Small intestine (tissue), 7 donors: ENCODE results near the gene CSNK1G2. TPM values are rescaled to one million over a fixed set of nuclear protein-coding genes. Genes with fewer than 3 reads are reported as not detected.

Experiments
- DNase-seq, 2 donors: peaks; one replicate each; pipeline versions ENCODE4 v3.0.0 to v3.0.0-alpha.2; 2013
- FAIRE-seq: peaks from 2 replicates; lab custom pipeline; 2012; peaks lifted over from hg19 to GRCh38; lab: Jason Lieb, UNC
- H3K27ac ChIP-seq, 3 donors: one replicate each; pipeline ENCODE4 v1.5.1; 2013; ENCODE audit warnings: low read length in 2 of 3, mild to moderate bottlenecking in 2 of 3, control low read depth in 1 of 3, inconsistent platforms in 1 of 3, low read depth in 1 of 3, moderate library complexity in 1 of 3
- H3K27me3 ChIP-seq, 3 donors: one replicate each; pipeline ENCODE4 v1.6.1; 2013; ENCODE audit warnings: low read length in 3 of 3, inconsistent platforms in 1 of 3; ENCODE audit not compliant: control insufficient read depth in 3 of 3, insufficient read depth in 3 of 3
- H3K36me3 ChIP-seq, 3 donors: one replicate each; pipeline ENCODE4 v1.6.1; 2013; ENCODE audit warnings: low read length in 3 of 3, inconsistent platforms in 1 of 3, low read depth in 1 of 3, mild to moderate bottlenecking in 1 of 3, moderate library complexity in 1 of 3; ENCODE audit not compliant: control insufficient read depth in 3 of 3, insufficient read depth in 2 of 3
- H3K4me1 ChIP-seq, 3 donors: one replicate each; pipeline ENCODE4 v1.6.1; 2013; ENCODE audit warnings: low read length in 2 of 3, inconsistent platforms in 1 of 3, low read depth in 1 of 3, mild to moderate bottlenecking in 1 of 3, moderate library complexity in 1 of 3; ENCODE audit not compliant: control insufficient read depth in 3 of 3, insufficient read depth in 2 of 3
- H3K4me3 ChIP-seq, 3 donors: one replicate each; pipeline ENCODE4 v1.5.1; 2013; ENCODE audit warnings: low read length in 3 of 3, control low read depth in 1 of 3, inconsistent platforms in 1 of 3, low read depth in 1 of 3, mild to moderate bottlenecking in 1 of 3, moderate library complexity in 1 of 3
- H3K9me3 ChIP-seq, 2 donors: one replicate each; pipeline ENCODE4 v1.6.1; 2013; ENCODE audit warnings: low read depth in 1 of 2, low read length in 1 of 2; ENCODE audit not compliant: control insufficient read depth in 2 of 2, insufficient read depth in 1 of 2
- WGBS, 3 donors: extraction: QIAGEN DNeasy Blood & Tissue Kit; methylation state at CpG; one replicate each; pipeline ENCODE4 v1.1.7; 2013; 5-methylcytosine and 5-hydroxymethylcytosine counted together
- polyA plus RNA-seq, 4 donors: library from polyadenylated mRNA; stranded (reverse) in 3 of 4; unstranded in 1 of 4; fragments of 200-250 nt in 3 of 4; fragments of 120-200 nt in 1 of 4; gene quantifications; one replicate each; pipeline versions ENCODE4 v1.2.1 to v1.2.3, GENCODE V29; 2013
- donor health status: healthy with polysubstance abuse.
- donor health status: control.
- donor health status: control.
- donor health status: Bipolar disorder and iron deficiency.
- donor health status: healthy.

The CSNK1G2 gene
- polyA plus RNA-seq, 4 donors = 31.3 to 52.8 (median 42.0) TPM

DNA sequence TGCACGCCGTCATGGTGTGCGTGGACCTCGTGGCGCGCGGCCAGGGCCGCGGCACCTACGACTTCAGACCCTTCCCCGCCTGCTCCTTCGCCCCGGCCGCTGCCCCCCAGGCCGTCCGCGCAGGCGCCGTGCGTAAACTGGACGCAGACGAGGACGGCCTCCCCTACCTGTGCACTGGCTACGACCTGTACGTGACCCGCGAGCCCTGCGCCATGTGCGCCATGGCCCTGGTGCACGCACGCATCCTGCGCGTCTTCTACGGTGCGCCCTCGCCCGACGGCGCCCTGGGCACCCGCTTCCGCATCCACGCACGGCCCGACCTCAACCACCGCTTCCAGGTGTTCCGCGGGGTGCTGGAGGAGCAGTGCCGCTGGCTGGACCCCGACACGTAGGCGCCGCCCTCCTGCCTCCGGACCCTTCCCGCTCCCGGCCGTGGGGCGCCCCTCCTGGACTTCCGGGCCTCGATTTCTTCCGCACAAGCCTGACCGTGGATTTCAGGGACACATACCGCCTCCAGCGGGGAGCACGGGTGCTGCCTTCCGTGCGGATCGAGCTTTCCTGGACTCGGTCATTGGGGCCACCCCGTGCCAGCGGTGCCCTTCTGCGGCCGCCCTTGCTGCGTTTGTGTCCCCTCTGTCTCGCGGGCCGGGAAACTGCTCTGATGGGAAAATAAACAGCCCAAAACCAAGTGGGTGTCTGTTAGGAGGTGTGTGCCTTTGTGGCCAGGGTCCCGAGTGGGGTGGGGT is 28.0 kb upstream of the CSNK1G2 start:
- no peak for FAIRE-seq
- Histone ChIP-seq H3K4me1 (peaks cover 3% of the 10 kb centered on the region in 3 donors), H3K36me3 (peaks cover 3 to 75% (median 9%) of the 10 kb centered on the region in 3 donors), H3K27me3 (no peaks in the 10 kb centered on the region), H3K27ac (no peak overlapping the region), H3K4me3 (no peak overlapping the region), H3K9me3 (peaks cover 0 to 4% of the 10 kb centered on the region in 2 donors)
- DNase-seq = no peak
- WGBS, 3 donors = 97 to 98% (median 98%) methylated on average over 75 to 77 of the region's 77 CpGs

DNA sequence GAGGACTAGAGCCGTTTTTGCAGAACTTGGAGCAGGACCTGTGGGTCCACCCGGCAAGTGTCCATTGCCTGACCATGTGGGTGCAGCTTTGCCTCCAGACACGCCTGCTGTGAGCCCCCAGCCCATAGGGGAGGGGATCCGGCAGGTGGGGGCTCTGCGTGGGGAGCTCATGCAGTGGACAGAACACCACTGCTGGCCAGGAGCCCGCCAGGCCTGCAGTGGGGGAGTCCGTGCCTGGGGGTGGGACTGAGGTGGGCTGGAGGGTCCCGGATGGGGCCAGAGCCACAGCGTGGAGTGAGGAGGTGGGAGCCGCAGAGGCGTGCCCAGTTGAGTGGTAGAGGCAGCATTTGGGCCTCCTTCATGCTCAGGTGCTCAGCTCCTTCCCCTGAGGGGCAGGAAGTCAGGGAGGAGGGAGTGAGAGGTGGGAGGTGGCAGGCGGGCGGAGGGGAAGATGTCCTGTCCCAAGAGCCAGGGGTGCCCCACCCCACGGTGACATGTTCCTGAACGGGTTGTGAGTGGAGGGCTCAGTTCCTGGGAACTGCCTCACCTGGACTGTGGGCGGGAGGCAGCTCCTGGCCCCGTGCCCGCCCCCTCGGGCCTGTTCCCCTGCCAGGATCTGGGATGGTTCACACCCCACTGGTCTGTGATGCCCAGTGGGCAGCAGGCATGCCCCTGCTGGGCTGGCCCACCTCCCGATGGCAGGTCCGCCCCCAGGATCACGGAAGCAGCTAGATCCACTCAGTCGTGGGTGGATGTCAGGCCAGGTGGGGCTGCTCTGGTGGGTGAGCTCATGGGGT is 27.0 kb upstream of the CSNK1G2 start:
- Histone ChIP-seq H3K9me3 (peaks cover 0 to 4% of the 10 kb centered on the region in 2 donors), H3K27ac (no peak overlapping the region), H3K4me3 (no peak overlapping the region), H3K4me1 (peaks cover 0 to 3% (median 2%) of the 10 kb centered on the region in 3 donors), H3K36me3 (peaks cover 3 to 77% (median 9%) of the 10 kb centered on the region in 3 donors), H3K27me3 (no peaks in the 10 kb centered on the region)
- FAIRE-seq (no peak), DNase-seq (no peak)
- WGBS, 3 donors = 80 to 87% (median 84%) methylated on average over 20 to 23 of the region's 23 CpGs

DNA sequence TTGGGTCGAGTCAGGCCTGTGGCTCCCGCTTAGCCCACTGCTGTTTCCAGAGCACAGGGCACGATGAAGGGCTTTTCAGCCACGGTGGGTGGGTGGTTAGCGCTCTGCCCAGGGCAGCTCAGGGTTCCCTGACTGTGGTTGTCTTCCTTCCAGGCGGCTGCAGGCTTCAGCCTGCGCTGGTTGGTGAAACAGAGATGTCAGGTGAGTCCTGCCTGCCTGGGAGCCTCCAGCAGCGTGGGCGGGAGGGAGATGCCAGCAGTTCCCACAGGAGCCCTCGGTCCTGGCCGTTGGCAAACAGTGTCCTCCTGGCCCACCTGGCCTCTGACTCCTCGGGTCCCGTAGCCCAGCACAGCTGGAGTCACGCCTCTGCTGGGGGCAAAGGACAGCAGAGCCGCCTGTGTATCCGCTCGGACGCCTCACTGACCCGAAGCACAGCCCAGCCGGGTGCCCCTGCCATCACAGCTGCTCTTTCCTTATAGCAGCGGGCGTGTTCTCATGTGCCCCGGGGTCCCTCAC is 26.1 kb upstream of the CSNK1G2 start:
- no peaks in the 10 kb centered on the region for H3K4me1 ChIP-seq
- H3K36me3 ChIP-seq = peaks cover 3 to 75% (median 9%) of the 10 kb centered on the region in 3 donors
- no peak overlapping the region for H3K27ac ChIP-seq
- no peak overlapping the region for H3K4me3 ChIP-seq
- WGBS, 3 donors = 79 to 91% (median 84%) methylated on average over 22 to 23 of the region's 23 CpGs
- no peak for DNase-seq
- no peak for FAIRE-seq
- no peaks in the 10 kb centered on the region for H3K27me3 ChIP-seq
- peaks cover 0 to 1% of the 10 kb centered on the region in 2 donors for H3K9me3 ChIP-seq

DNA sequence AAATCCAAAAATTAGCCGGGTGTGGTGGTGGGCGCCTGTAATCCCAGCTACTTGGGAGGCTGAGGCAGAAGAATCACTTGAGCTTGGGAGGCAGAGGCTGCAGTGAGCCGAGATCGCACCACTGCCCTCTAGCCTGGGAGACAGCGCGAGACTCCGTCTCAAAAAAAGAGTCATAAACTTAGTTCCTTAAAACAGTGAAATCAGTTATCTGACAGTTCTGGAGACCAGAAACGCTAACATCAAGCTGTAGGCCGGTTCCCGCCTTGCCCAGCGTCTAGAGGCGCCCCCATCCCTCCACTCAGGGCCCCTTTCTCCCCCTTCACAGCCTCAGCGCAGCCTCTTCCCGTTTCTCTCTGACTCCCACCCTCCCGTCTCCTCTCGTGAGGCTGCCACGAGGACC is 23.8 kb upstream of the CSNK1G2 start:
- Histone ChIP-seq H3K36me3 (peaks cover 3 to 86% (median 13%) of the 10 kb centered on the region in 3 donors), H3K9me3 (no peaks in the 10 kb centered on the region), H3K4me1 (no peaks in the 10 kb centered on the region), H3K27ac (no peak overlapping the region), H3K4me3 (no peak overlapping the region), H3K27me3 (no peaks in the 10 kb centered on the region)
- no peak for DNase-seq
- no peak for FAIRE-seq
- WGBS, 3 donors = 83 to 92% (median 88%) methylated on average over 17 of the region's 17 CpGs

DNA sequence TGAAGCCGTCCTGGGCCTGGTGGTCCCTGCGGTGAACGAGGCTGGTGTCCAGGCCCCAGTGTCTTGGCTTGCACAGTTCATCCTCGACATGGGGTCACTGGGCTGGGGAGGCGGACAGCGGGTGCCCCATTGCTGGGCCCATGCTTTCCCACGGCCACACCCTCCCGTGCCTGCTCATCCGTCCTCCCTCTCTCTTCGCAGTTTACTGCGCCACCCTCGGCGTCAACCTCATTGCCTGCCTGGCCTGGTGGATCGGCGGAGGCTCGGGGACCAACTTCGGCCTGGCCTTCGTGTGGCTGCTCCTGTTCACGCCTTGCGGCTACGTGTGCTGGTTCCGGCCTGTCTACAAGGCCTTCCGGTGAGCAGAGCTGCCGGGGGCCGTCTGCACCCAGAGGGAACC is 23.0 kb upstream of the CSNK1G2 start:
- FAIRE-seq = no peak
- H3K27me3 ChIP-seq = no peaks in the 10 kb centered on the region
- no peak for DNase-seq
- H3K4me1 ChIP-seq = no peaks in the 10 kb centered on the region
- H3K27ac ChIP-seq = no peak overlapping the region
- H3K9me3 ChIP-seq = peaks cover 0 to 4% of the 10 kb centered on the region in 2 donors
- H3K4me3 ChIP-seq = no peak overlapping the region
- peaks cover 3 to 89% (median 9%) of the 10 kb centered on the region in 3 donors for H3K36me3 ChIP-seq
- 95 to 99% (median 96%) methylated on average over 22 to 25 of the region's 25 CpGs for WGBS, 3 donors

DNA sequence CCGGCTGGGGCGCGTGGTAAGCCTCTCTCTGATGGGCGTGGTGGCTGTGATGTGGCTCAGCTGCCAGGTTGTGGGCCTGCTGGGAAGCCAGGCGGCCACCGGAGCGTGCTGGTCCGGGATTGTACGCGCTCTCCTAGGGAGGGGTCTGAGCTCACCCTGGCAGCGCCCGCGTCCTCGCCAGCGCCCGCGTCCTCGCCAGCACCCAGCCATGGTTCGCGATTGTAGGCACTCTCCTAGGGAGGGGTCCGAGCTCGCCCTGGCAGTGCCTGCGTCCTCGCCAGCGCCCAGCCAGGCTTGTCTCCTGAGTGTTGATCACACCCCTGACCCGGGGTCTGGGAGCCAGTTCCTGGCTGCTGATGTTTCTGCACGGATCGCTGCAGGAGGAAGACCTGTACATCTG is 22.0 kb upstream of the CSNK1G2 start:
- Histone ChIP-seq H3K9me3 (peaks cover 0 to 4% of the 10 kb centered on the region in 2 donors), H3K27ac (no peak overlapping the region), H3K4me3 (no peak overlapping the region), H3K27me3 (no peaks in the 10 kb centered on the region), H3K36me3 (peaks cover 4 to 88% (median 7%) of the 10 kb centered on the region in 3 donors), H3K4me1 (no peaks in the 10 kb centered on the region)
- no peak for FAIRE-seq
- no peak for DNase-seq
- WGBS, 3 donors = 96% methylated on average over 23 to 28 of the region's 28 CpGs

DNA sequence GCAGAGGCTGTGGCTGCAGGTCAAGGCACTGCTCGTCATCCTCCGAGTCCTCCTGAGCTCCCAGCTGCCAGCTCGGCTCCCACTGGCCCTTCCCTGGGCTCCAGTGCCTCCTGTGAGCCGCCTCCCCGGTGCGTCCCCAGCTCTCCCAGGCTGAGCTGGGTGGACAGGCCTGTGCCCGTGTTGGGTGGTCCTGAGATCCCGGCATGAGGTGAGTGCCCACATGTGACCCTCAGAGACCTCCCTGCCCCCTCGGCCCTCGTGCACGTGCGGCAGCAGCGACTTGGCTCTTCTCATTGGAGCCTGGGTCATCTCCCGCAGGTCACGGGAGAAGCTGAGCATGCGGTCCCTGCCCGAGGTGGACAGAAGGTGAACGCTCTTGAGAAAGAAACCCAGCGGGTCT is 20.3 kb upstream of the CSNK1G2 start:
- no peak overlapping the region for H3K4me3 ChIP-seq
- H3K9me3 ChIP-seq = peaks cover 0 to 4% of the 10 kb centered on the region in 2 donors
- no peak overlapping the region for H3K27ac ChIP-seq
- H3K4me1 ChIP-seq = no peaks in the 10 kb centered on the region
- 94 to 95% (median 95%) methylated on average over 18 to 19 of the region's 19 CpGs for WGBS, 3 donors
- DNase-seq (no peak), FAIRE-seq (no peak)
- H3K36me3 ChIP-seq = peaks cover 8 to 88% (median 15%) of the 10 kb centered on the region in 3 donors
- no peaks in the 10 kb centered on the region for H3K27me3 ChIP-seq

DNA sequence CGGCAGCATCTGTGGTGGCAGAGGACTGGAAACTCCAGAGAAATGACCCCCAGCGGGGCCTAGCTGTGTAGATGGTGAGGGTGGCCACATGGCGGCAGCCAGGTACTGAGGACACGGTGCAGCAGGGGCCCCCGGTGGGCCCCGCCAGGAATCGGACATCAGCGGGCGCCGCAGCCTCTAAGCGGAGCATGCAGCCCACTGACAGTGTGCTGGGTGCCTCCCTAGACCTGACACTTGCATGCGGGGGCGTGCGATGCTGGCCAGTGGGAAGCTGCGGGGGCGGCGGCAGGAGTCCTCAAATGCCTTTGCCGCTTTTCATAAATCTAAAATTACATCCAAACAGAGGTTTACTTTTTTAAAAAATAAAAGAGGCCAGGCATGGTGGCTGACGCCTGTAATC is 19.6 kb upstream of the CSNK1G2 start:
- FAIRE-seq (no peak), DNase-seq (no peak)
- no peak overlapping the region for H3K4me3 ChIP-seq
- H3K27ac ChIP-seq = no peak overlapping the region
- peaks cover 10 to 90% (median 15%) of the 10 kb centered on the region in 3 donors for H3K36me3 ChIP-seq
- H3K27me3 ChIP-seq = no peaks in the 10 kb centered on the region
- no peaks in the 10 kb centered on the region for H3K4me1 ChIP-seq
- H3K9me3 ChIP-seq = peaks cover 0 to 4% of the 10 kb centered on the region in 2 donors
- 94 to 95% (median 95%) methylated on average over 17 to 19 of the region's 19 CpGs for WGBS, 3 donors
